GM18951 (cell line): ENCODE measurements around the gene SMARCC2.
"Not testable (repeated sequence)": the region's sequence is repeated elsewhere in the genome, so short reads cannot be mapped to it uniquely, and the experiment has no call there.

ENCODE experiments used
- POLR2A ChIP-seq: IDR thresholded peaks from 4 replicates; pipeline ENCODE4 v1.6.1; 2011; ENCODE audit warnings: mild to moderate bottlenecking; ENCODE audit not compliant: insufficient read length, insufficient read depth; ENCODE audit errors: extremely low read depth
- in situ Hi-C: fragments of 300-500 bp; cut with MboI; formaldehyde crosslinking; loops from one replicate; pipeline ENCODE4 v1.12.0; 2022; ENCODE audit warnings: low sequenced_read_pairs, mixed read lengths, inconsistent platforms; ENCODE audit not compliant: unreplicated experiment

The SMARCC2 gene

GRCh38 chr12:56126732-56127239 lies 62.5 kb downstream of the SMARCC2 start:
- no peak for TF ChIP-seq POLR2A
- in situ Hi-C loops, result no loop called here

- in situ Hi-C loops, result no loop called here
- TF ChIP-seq POLR2A, result no peak
Measured at GRCh38 chr12:56124133-56124532, 65.2 kb downstream of the SMARCC2 start.

GRCh38 chr12:56122637-56123036 lies 66.6 kb downstream of the SMARCC2 start:
- in situ Hi-C loops, result no loop called here
- no peak for TF ChIP-seq POLR2A

- in situ Hi-C loops, result no loop called here
- no peak for TF ChIP-seq POLR2A
Measured at GRCh38 chr12:56121204-56121870, 67.9 kb downstream of the SMARCC2 start.

- no peak for TF ChIP-seq POLR2A
- in situ Hi-C loops, result no loop called here
Measured at GRCh38 chr12:56120158-56120846, 69.0 kb downstream of the SMARCC2 start.

GRCh38 chr12:56119361-56119796 lies 69.9 kb downstream of the SMARCC2 start:
- no peak for TF ChIP-seq POLR2A
- in situ Hi-C loops, result no loop called here

- TF ChIP-seq POLR2A, result no peak
- in situ Hi-C loops, result no loop called here
Measured at GRCh38 chr12:56118688-56119357, 70.5 kb downstream of the SMARCC2 start.

- TF ChIP-seq POLR2A, result peak; percentile 97
- in situ Hi-C loops, result no loop called here
Measured at GRCh38 chr12:56117778-56118687, 71.2 kb downstream of the SMARCC2 start, which contains the start of gene ZC3H10. ZC3H10 (plus strand) TSS chr12:56118266; CDS start chr12:56120563, 2,297 bp downstream.

GRCh38 chr12:56117082-56117706 lies 72.1 kb downstream of the SMARCC2 start:
- in situ Hi-C loops, result not testable (repeated sequence)

- in situ Hi-C loops, result no loop called here
- TF ChIP-seq POLR2A, result peak; percentile 99
Measured at GRCh38 chr12:56116267-56117081, 72.8 kb downstream of the SMARCC2 start, which contains the start of gene RPL41. RPL41 (plus strand) TSS chr12:56116633.

GRCh38 chr12:56115329-56115728 lies 74.0 kb downstream of the SMARCC2 start:
- no peak for TF ChIP-seq POLR2A
- in situ Hi-C loops, result no loop called here

GRCh38 chr12:56114084-56114483 lies 75.2 kb downstream of the SMARCC2 start:
- no peak for TF ChIP-seq POLR2A
- in situ Hi-C loops, result no loop called here
